ENCODE measurements around the gene RALGPS1.
A peak's percentile ranks its signal among the peaks of the same experiment; 100 is the strongest.

The RALGPS1 gene

DNA sequence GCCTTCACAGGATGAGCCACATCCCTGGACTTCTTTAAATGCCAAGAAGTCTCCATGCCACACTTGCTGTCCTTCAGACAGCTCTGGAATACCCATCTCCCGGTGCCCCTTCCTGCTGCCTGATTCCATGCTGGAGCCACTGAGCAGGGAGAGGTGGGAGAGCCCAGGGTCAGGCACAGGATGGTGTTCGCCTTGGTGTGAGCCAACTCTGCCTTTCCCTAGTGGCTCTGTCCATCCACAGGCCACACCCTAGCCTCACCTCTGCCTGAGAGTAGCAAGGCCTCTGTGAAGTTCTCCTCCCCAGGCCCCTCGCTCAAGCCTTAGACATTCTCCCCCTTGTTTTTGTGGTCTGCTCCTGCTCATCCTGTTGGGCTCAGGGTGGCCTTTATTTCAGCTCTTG is 262.0 kb downstream of the RALGPS1 start:
- DNase-seq (ENCODE audit: low spot score), result no peak

GRCh38 chr9:127177231-127177630 is 262.6 kb downstream of the RALGPS1 start:
- DNase-seq (ENCODE audit: low spot score), result no peak

- DNase-seq (ENCODE audit: low spot score), result no peak
Observed at GRCh38 chr9:127177665-127178265, 263.2 kb downstream of the RALGPS1 start.

DNA sequence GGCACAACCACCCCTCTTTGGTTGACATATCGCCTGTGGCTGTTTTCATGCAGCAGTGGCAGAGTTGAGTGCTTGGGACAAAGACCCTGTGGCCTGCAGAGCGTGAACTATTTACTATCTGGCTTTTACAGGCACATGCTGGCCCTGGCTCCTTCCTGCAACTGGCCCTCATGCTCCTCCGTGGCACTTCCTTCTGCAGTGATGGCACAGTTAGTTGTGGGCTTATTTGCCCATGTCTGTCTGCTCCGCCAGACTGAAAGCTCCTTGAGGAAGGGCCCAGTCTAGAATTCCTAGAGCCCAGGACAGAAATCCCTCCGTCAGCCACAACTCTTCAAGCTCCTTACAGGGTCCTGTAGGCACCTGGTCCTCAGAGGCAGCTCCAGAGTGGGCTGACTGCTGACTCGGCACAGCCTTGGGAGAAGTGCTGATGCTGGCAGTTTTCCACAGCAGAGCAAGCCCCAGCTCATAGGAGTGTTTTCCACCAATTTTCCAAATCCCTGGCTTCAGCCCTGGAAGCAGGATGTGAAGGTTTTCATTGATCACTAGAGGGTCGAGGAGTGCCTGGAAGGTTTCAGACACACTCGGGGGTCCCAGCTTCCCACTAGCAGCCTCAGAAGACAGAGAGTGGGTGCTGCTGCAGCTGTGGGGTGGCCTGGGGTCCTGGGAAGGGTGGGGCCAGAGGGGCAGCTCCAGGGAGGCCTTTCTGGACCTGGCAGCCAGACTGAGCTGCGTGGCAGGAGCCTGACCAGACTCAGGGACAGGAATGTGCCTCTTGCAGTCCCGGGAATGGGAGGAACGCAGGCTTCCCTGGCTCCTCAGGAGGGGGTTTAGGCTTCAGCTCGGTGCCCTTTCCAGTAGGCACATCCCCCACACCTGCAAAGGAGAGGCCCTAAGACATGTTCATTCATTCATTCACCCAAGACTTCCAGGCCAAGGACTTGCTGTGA is 264.4 kb downstream of the RALGPS1 start:
- no peak for DNase-seq (ENCODE audit: low spot score)

DNA sequence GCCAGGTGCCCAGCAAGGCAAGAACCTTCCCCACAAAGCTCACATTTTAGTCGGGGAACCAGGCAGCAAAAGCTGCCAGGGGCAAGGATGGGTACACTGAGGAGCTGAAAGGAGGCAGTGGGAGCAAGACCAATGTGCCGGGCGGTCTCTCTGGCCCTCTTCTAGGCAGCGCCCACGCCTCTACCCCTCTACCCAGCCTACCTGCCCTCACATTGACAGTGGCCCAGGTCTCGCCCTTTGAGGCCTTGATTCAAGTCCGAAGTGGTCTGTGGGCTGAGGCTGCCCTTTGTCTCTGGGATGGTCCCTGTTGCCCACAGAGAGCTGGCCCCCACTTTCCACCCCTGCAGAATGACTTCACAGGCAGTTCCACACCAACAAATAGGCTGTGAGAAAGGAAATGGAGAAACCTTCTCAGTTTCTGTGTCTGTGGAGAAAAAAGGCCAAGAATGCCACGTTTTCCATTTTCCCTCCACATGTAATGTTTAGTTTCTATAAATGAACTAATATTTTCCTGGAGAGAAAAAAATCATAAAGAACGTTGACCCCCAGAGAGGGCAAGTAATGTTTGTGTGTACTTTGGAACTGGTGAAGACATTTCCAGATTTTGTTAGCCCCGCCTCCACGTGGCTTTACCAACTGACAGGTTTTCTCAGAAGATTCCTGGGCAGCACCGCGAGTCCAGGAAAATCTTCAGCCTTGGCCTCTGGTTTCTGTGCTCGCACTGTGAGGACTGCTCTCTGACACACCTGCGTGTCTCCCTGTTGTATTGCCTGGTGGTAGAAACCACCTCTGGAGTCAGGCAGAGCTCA is 265.3 kb downstream of the RALGPS1 start:
- no peak for DNase-seq (ENCODE audit: low spot score)

GRCh38 chr9:127180457-127181314 is 266.1 kb downstream of the RALGPS1 start:
- no peak for DNase-seq (ENCODE audit: low spot score)

DNA sequence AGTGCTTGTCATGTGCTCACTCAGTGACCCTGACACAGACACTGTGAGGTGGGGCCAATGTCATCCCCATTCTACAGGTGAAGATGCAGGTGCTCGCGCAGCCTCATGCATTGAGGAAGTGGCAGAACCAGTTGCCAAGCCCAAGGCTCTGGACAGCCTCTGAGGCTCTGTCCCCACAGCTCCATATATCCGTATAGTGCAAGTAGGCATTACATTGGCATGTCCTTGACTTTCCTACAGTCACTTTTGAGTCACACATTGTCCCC is 266.7 kb downstream of the RALGPS1 start:
- no peak for DNase-seq (ENCODE audit: low spot score)

DNA sequence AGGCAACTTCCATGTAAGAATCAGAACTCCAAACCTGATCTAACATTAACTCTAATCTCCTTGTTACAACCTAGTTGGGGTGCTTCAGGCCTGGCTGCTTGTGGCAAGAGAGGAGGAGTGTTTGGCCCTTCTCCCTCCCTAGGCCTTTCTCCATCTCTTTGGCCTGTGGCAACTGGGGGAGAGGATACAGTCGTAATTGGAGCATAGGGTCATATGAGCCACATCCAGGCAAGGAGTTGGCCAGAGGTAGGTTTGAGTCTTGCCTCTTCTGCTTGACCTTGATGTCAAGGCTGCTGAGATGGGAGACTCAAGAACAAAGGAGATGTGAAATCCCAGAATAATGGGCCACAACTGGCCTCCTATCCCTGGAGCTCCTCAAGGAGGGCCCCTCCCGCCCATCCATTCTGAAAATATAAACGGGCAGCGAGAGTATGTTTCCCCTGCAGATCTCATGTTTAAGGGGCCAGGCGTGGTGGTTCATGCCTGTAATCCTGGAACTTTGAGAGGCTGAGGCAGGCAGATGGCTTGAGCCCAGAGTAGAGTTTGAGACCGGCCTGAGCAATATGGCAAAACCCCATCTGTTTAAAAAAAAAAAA is 267.1 kb downstream of the RALGPS1 start:
- no peak for DNase-seq (ENCODE audit: low spot score)

DNA sequence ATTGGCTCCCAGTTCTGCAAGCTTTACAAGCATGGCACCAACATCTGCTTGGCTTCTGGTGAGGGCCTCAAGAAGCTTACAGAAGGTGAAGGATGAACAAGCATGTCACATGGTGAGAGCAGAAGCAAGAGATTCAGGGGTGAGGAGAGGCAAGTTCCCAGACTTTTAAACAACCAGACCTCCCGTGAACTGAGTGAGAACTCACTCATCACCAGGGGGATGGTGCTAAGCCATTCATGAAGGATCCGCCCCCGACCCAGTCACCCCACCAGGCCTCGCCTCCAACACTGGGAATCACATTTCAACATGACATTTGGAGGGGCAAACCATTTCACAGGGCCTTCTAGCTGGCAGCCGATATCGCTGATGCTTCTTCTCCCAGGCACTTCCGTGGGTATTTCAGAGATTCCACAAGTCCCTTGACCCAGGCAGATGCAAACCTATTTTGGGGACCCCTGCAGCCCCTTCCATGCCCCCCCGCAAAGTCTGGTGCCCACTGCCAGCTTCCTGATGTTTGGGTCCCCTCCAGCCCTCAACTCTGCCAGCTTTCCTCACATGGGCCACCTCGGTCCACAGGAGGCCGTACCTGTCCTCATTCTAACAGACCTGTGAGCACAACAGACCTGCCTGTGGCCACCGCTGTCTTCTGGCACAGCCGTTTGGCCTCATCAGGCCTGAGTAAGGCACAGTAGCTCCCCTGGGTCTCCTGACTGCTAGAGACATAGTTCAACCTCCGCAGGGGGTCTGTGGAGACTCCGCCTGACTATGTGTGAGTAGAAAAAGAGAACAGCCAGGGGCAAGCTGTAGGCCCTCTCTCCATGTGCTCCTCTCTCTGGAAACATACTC is 268.5 kb downstream of the RALGPS1 start:
- DNase-seq (ENCODE audit: low spot score), result no peak

- DNase-seq (ENCODE audit: low spot score), result peak; percentile 59
Observed at GRCh38 chr9:127183814-127184582, 269.4 kb downstream of the RALGPS1 start.

DNA sequence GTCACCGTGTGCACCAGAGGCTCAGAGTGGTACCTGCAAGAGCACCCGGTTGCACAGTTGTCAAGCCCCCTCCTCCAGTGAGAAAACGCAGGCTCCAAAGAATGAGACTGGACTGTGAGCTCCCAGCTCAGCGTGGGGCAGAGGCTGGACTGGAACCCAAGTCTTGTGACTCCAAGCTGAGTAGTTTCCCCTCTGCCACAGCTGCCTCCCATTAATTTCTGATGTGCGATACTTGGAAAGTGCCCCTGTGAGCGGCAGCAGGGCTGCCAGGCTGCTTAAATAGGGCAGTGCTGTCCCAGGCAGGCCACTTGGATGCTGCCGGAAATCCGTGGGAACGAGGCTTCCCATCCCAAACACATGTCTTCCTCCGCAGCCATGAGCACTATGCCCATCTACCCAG is 270.1 kb downstream of the RALGPS1 start:
- DNase-seq (ENCODE audit: low spot score), result no peak

DNA sequence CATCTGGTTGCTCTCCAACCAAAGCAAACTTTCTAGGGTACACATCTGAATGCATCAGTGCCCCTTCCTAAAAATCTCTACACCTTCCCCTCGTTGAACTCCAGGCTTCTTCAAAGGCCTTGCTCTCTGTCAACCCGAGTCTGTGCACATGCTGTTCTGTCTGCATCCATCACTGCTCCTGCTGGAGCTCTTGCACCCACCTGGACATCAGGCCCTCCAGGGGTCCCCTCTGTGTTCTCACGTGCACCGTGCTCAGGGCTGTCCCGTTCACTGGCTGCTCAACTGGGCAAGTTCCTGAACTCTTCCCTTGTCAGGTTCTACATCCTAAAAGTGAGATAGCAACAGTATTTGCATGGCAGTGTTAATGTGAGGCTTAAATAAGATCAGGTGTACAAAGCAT is 270.6 kb downstream of the RALGPS1 start:
- DNase-seq (ENCODE audit: low spot score), result no peak

DNA sequence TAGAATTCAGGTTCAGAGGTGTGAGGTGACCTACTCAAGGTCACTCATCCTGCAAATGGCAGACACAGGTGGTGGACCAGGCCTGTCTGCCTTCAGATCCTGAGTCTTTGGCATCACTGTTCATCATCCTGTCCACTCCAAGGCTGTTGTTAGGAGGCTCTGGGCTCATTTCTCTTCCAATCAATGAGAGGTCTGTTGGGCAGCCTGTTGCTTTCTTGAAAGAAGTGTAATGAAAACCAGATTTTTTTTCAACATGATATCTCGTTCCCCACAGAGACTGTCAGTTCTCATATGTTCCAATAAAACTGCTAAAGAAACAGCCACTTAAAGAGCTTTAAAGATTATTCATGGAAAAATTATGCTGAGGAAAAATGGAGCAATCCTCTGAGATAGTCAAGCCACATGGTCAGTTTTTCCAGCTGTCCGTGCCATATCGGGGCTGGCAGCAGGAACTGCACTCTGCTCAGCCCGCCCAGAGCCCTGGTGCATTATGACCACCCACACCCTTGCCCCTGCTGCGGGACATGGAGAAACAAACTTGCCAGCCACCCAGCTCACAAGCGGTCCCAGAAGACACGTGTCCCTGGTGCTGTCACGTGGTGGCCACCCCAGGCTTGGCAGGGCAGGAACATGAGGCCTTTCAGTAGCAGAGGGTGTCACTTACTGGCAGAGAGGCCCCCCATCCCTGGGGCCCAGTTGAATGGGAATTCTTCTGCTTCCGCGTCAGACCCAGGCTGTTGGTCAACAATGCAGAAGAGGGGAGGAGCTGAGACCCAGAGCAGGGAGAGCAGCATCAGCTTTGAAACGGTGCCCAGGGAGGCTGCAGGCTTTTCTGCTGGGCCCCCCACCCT is 271.6 kb downstream of the RALGPS1 start:
- peak; percentile 67 for DNase-seq (ENCODE audit: low spot score)

DNA sequence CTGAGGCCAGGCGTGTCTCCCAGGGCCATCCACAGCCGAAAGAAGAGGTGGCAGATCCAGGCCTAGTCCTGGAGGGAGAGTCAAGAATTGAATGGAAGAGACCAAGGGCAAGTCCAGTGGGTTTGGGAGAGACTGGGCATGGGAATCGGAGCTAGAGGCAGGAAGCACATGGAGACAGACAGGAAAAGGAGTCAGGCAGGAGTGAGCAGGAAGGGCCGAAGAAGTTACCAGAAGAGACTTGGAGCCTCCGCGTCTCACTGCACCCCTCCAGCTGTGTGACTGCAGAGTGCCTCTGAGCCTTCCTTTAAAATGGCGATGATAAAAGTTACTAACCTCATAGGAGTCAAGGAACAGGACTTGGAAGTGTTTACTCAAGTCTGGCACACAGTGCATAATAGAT is 272.2 kb downstream of the RALGPS1 start:
- no peak for DNase-seq (ENCODE audit: low spot score)

DNA sequence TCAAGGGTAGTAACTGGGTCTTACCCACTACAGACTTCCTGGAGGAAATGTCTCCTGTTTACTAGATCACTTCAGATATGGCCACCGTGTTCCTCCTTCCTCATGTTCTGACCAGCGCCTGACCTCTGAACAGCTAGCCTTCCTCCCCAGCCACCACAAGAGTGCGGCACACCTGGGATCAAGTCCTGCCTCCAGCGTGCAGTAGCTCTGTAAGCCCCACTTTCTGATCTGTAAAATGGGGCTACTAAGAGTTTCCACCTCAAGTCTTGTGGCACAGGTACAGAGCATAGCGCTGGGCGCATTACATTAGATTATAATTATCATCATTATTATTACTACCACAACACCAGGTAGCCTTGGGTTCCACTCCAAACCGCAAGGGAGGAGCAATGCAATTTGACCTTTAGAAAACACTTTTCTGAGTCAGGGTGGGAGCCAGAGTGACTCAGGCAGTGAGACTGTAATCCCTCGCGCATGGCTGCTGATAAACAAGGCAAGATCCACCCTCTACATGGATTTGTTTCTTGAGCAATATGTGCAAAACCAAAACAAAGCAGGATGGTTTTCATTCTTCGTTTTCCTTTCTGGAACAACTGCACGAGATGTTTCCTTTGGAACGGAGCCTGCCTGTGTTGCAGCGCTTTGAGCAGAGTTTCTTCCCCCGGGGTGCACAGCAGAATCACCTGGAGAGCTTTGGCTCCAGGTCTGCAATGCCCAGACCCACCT is 272.8 kb downstream of the RALGPS1 start:
- peak; percentile 90 for DNase-seq (ENCODE audit: low spot score)

DNA sequence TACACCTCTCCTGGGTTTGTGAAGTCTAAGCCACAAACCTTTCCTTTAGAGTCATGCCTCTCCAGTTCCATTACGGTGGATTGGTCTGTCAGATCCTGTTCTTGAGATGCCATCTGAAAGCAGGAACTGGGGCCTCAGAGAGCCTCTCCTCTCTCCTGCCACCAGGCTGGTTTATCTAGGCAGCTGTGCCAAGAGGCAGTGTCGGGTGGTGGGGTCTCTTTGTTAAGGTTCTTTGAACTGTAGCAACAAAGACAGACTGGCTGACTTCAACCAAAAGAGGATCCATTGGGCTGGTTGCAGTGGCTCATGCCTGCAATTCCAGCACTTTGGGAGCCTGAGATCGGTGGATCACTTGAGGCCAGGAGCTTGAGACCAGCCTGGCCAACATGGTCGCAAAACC is 273.8 kb downstream of the RALGPS1 start:
- DNase-seq (ENCODE audit: low spot score), result no peak

- DNase-seq (ENCODE audit: low spot score), result no peak
Observed at GRCh38 chr9:127189628-127190027, 275.0 kb downstream of the RALGPS1 start.

DNA sequence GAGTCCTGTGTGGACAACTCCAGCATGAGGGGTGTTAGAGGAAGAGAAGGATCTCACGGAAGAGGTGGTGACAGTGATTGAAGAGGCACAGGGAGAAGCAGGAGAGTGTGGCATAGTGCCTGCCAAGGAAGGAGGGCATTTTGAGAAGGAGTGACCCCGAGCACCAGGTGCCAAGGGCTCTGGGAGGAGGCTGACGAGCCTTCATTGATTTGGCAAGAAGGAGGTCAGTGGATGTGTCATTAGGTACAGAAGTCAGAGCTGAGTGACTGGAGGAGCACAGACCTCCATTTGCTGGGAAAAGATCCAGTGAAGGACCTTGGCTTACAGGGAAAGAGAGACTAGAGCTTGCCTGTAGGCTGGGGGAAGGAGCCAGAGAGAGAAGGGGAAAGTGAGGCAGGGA is 278.2 kb downstream of the RALGPS1 start:
- DNase-seq (ENCODE audit: low spot score), result no peak
